Esophagus muscularis mucosa (tissue), 4 donors: ENCODE results near the gene GPR68. TPM values are rescaled to one million over a fixed set of nuclear protein-coding genes. Genes with fewer than 3 reads are reported as not detected.

Source experiments
- DNase-seq: peaks from one replicate; pipeline ENCODE4 v3.0.0-alpha.2; 2017; ENCODE audit errors: extremely low spot score
- H3K27ac ChIP-seq, 4 donors: fragments of 200-600 bp; sonication (generic); replicated peaks in 1 of 4; 1 replicate in 3 of 4; 2 replicates in 1 of 4; pipeline ENCODE4 v1.5.1; 2016 to 2019; ENCODE audit warnings: mild to moderate bottlenecking in 1 of 4
- H3K27me3 ChIP-seq, 4 donors: fragments of 200-600 bp; sonication (generic); one replicate each; pipeline versions ENCODE4 v1.5.1 to v1.6.0; 2016 to 2019
- H3K36me3 ChIP-seq, 4 donors: fragments of 200-600 bp; sonication (generic); one replicate each; pipeline ENCODE4 v1.5.1; 2016 to 2019
- H3K4me1 ChIP-seq, 4 donors: fragments of 200-600 bp; sonication (generic); one replicate each; pipeline ENCODE4 v1.5.1; 2016 to 2019
- H3K4me3 ChIP-seq, 4 donors: fragments of 200-600 bp; sonication (generic); 1 replicate in 2 of 4; 2 replicates in 2 of 4; pipeline ENCODE4 v1.5.1; 2016 to 2019; ENCODE audit warnings: mild to moderate bottlenecking in 4 of 4, moderate library complexity in 1 of 4
- H3K9me3 ChIP-seq, 4 donors: fragments of 200-600 bp; sonication (generic); 1 replicate in 3 of 4; 2 replicates in 1 of 4; pipeline ENCODE4 v1.5.1; 2016 to 2019
- EP300 ChIP-seq: sonication (generic); formaldehyde crosslinking; IDR thresholded peaks from one replicate; pipeline ENCODE4 v1.6.1; 2017; ENCODE audit warnings: antibody characterized with exemption
- POLR2A ChIP-seq: fragments of 450-650 bp; IDR thresholded peaks from one replicate; pipeline ENCODE4 v1.6.1; 2017; ENCODE audit warnings: antibody characterized with exemption, moderate library complexity, mild to moderate bottlenecking, low read depth
- POLR2AphosphoS5 ChIP-seq, 2 donors: sonication (generic); formaldehyde crosslinking; IDR thresholded peaks; one replicate each; pipeline ENCODE4 v1.6.1; 2017; ENCODE audit warnings: antibody characterized with exemption in 2 of 2
- WGBS: methylation state at CpG from one replicate; pipeline ENCODE4 v1.1.5; 2018; 5-methylcytosine and 5-hydroxymethylcytosine counted together
- intact Hi-C: fragments of 100-400 bp; cut with DNase I; formaldehyde crosslinking; loops from one replicate; pipeline ENCODE4 v1.15.1; 2023
- total RNA-seq, 4 donors: library from RNA; depleted of rRNA; stranded (reverse); fragments of >200 nt; gene quantifications; one replicate each; pipeline versions ENCODE4 v1.1.0 to v1.2.1, GENCODE V29; 2016
- TF ChIP-seq, protein P1 (sequence below), 3 experiments: fragments of 200-600 bp in 2 of 3; fragments of 450-650 bp in 1 of 3; sonication (generic) in 2 of 3; IDR thresholded peaks; one replicate each; pipeline ENCODE4 v1.5.1; 2017 to 2019; ENCODE audit warnings: antibody characterized with exemption in 3 of 3, mild to moderate bottlenecking in 2 of 3, moderate library complexity in 1 of 3

Gene GPR68
- total RNA-seq, 4 donors from 2014 or later = 1.3 to 9.1 (median 5.4) TPM

DNA sequence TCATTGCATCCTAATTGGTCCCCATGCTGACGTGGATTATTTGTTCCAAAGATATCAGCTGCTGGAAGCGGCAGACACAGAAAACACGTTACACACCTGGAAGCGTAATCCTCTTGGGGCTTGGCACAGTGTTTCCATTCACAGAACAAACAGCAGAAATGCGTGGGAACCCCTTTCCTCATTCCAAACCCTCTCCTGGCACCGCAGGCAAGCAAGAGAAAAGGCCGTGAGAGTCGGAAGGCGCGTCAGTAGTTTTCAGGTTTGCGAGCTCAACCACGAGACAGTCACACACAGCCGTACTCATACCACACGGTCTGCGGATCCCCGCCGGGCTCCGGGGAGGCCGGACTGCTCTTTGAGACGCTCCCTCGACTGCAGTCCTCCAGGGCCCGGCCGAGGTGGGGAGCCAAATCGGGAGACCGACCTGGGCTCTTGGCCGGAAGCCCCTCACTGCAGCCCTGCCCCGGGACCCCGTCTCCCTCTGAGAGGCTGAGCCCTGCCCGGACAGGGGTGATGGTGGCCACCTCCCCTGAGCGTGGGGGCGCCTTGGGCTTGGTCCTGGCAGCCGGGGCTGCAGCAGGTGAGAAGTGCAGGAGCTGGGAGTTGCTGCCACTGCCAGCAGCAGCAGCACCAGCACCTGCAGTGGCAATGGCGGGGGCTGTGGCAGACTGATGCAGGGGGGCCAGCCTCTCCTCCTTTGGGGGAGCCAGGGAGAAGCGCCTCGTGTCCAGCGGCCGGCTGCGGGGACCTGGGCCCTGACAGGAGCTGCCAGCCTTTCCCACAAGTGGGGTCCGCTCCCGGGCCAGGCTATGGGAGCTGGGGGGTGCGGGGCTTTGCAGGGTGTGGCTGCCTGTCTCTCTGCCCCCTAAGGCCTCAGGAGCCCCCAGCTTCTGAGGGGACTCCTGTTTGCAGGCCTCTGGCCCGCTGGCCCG, 28.1 kb upstream of the GPR68 start:
- DNase-seq = no peak
- no peak overlapping the region for H3K4me3 ChIP-seq
- H3K4me1 ChIP-seq = peaks cover 0 to 15% (median 9%) of the 10 kb centered on the region in 4 donors
- H3K27ac ChIP-seq = no peak overlapping the region
- H3K36me3 ChIP-seq = peaks cover 0 to 19% (median 5%) of the 10 kb centered on the region in 4 donors
- H3K9me3 ChIP-seq = no peaks in the 10 kb centered on the region
- H3K27me3 ChIP-seq = no peaks in the 10 kb centered on the region
- TF ChIP-seq POLR2AphosphoS5 (IDR thresholded peaks at IDR 0.05) (no peak), POLR2A (no peak), EP300 (no peak)
- TF ChIP-seq, protein P1, sequence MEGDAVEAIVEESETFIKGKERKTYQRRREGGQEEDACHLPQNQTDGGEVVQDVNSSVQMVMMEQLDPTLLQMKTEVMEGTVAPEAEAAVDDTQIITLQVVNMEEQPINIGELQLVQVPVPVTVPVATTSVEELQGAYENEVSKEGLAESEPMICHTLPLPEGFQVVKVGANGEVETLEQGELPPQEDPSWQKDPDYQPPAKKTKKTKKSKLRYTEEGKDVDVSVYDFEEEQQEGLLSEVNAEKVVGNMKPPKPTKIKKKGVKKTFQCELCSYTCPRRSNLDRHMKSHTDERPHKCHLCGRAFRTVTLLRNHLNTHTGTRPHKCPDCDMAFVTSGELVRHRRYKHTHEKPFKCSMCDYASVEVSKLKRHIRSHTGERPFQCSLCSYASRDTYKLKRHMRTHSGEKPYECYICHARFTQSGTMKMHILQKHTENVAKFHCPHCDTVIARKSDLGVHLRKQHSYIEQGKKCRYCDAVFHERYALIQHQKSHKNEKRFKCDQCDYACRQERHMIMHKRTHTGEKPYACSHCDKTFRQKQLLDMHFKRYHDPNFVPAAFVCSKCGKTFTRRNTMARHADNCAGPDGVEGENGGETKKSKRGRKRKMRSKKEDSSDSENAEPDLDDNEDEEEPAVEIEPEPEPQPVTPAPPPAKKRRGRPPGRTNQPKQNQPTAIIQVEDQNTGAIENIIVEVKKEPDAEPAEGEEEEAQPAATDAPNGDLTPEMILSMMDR (IDR thresholded peaks at IDR 0.05) = no peak
- 78% methylated on average over 17 of the region's 43 CpGs for WGBS
- intact Hi-C loops = no loop called here

DNA sequence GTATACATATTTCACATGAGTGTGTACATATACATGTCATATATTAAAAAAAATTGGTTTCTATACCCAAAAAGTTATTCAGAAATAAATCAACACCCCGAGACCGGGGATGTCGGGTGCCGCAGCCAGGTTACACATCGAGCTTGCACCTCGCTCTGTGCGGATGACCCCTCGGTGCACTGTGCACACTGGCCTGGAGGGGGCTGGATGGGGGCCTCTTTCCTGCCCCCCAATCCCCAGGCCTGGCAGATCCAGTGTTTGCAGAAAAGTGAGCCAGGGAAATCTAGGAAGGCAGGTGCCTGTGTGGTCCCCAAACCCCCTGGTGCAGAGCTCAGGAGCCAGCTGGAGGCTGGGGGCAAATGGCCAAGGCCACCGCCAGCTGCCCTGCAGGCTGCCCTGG, 27.1 kb upstream of the GPR68 start:
- Histone ChIP-seq H3K27ac (no peak overlapping the region), H3K4me3 (no peak overlapping the region), H3K9me3 (no peaks in the 10 kb centered on the region), H3K27me3 (no peaks in the 10 kb centered on the region), H3K4me1 (peaks cover 0 to 15% (median 9%) of the 10 kb centered on the region in 4 donors), H3K36me3 (peaks cover 0 to 12% (median 2%) of the 10 kb centered on the region in 4 donors)
- TF ChIP-seq EP300 = no peak
- no peak for TF ChIP-seq POLR2A
- TF ChIP-seq, protein P1 (IDR thresholded peaks at IDR 0.05) = no peak
- no peak for TF ChIP-seq POLR2AphosphoS5 (IDR thresholded peaks at IDR 0.05)
- no peak for DNase-seq
- WGBS = 94% methylated on average over 8 of the region's 9 CpGs
- intact Hi-C loops = no loop called here

DNA sequence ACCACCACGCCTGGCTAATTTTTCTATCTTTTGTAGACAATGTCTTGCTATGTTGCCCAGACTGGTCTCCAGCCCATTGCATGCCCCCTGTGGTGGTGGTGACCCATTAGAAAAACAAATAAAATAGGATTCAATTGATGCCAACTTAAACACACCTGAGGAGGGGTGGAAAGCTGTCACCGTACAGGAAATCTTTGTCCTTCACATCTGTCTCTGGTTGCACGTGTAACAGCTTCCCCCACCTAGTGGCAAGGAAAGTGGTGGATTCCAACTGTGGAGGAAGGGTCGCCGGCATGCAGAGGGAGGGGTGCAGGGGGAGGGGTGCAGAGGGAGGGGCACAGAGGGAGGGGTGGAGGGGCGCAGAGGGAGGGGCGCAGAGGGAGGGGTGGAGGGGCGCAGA, 26.1 kb upstream of the GPR68 start:
- intact Hi-C loops = no loop called here
- no peaks in the 10 kb centered on the region for H3K27me3 ChIP-seq
- H3K36me3 ChIP-seq = peaks cover 0 to 11% (median 2%) of the 10 kb centered on the region in 4 donors
- DNase-seq = no peak
- H3K4me1 ChIP-seq = peaks cover 0 to 15% (median 9%) of the 10 kb centered on the region in 4 donors
- no peak overlapping the region for H3K4me3 ChIP-seq
- TF ChIP-seq, protein P1 (IDR thresholded peaks at IDR 0.05) = no peak
- no peak for TF ChIP-seq POLR2A
- no peak for TF ChIP-seq EP300
- TF ChIP-seq POLR2AphosphoS5 (IDR thresholded peaks at IDR 0.05) = no peak
- H3K27ac ChIP-seq = no peak overlapping the region
- no peaks in the 10 kb centered on the region for H3K9me3 ChIP-seq
- 63% methylated on average over 5 of the region's 8 CpGs for WGBS

DNA sequence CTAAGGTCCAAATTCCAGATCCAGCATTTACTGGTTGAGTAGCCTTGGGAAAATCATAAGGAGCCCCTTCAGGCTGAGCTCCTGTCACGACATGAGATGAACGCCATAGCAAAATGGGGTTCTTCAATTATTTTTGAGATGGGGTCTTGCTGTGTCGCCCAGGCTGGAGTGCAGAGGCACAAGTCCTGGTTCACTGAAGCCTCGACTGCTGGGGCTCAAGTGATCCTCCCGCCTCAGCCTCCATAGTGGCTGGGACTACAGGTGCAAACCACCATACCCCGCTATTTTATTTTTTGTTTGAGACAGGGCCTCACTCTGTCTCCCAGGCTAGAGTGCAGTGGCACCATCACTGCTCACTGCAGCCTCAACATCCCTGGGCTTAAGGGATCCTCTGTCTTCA, 25.7 kb upstream of the GPR68 start:
- H3K36me3 ChIP-seq = peaks cover 0 to 11% (median 2%) of the 10 kb centered on the region in 4 donors
- WGBS = 92% methylated on average over 6 of the region's 6 CpGs
- H3K27ac ChIP-seq = no peak overlapping the region
- no peaks in the 10 kb centered on the region for H3K27me3 ChIP-seq
- peaks cover 0 to 15% (median 9%) of the 10 kb centered on the region in 4 donors for H3K4me1 ChIP-seq
- TF ChIP-seq POLR2A (no peak), EP300 (no peak), POLR2AphosphoS5 (IDR thresholded peaks at IDR 0.05) (no peak)
- TF ChIP-seq, protein P1 (IDR thresholded peaks at IDR 0.05) = no peak
- DNase-seq = no peak
- no peaks in the 10 kb centered on the region for H3K9me3 ChIP-seq
- intact Hi-C loops = no loop called here
- H3K4me3 ChIP-seq = no peak overlapping the region
